Fibroblast of mammary gland (primary cell): ENCODE measurements around the gene MORN3.

Experiments used
- DNase-seq: peaks from one replicate; pipeline ENCODE4 v3.0.0-alpha.2; 2010; ENCODE audit warnings: low read depth
- H3K4me3 ChIP-seq: 2 replicates; pipeline ENCODE4 v1.5.1; 2011; ENCODE audit warnings: low read depth, mild to moderate bottlenecking, low read length, moderate library complexity; ENCODE audit not compliant: control insufficient read depth
- CTCF ChIP-seq: conservative IDR thresholded peaks from 2 replicates; pipeline ENCODE4 v1.5.1; 2011; ENCODE audit warnings: low read depth, low read length, inconsistent platforms; ENCODE audit not compliant: control insufficient read depth, insufficient read depth

MORN3 gene

DNA sequence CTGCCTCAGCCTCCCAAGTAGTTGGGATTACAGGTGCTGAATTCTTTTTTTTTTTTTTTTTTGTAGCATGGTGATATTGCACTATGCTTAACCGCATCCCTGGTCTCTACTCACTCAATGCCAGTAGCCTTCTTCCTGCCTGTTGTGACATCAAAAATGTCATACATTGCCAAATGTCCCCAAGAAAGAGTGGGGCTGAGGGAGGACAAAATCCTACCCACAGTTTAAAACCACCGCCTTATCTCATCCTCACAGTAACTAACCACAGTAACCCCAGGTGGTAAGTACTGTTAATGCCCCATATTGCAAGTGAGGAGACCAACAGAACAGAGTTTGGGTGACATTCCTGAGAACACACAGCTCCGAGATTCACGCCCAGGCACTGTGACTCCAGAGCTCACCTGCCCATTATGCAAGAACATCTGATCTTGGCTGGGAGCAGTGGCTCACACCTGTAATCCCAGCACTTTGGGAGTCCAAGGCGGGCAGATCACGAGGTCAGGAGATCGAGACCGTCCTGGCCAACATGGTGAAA, 19.6 kb downstream of the MORN3 start:
- no peak for DNase-seq
- H3K4me3 ChIP-seq: no peak overlapping the region
- TF ChIP-seq CTCF: no peak

GRCh38 chr12:121649322-121649721, 20.1 kb downstream of the MORN3 start:
- no peak for TF ChIP-seq CTCF
- no peak for DNase-seq
- no peak overlapping the region for H3K4me3 ChIP-seq

GRCh38 chr12:121648458-121649028, 20.9 kb downstream of the MORN3 start:
- no peak for DNase-seq
- H3K4me3 ChIP-seq: no peak overlapping the region
- no peak for TF ChIP-seq CTCF

- no peak for DNase-seq
- no peak for TF ChIP-seq CTCF
- H3K4me3 ChIP-seq: no peak overlapping the region
These were observed 28.2 kb downstream of the MORN3 start for GRCh38 chr12:121641343-121641630.

DNA sequence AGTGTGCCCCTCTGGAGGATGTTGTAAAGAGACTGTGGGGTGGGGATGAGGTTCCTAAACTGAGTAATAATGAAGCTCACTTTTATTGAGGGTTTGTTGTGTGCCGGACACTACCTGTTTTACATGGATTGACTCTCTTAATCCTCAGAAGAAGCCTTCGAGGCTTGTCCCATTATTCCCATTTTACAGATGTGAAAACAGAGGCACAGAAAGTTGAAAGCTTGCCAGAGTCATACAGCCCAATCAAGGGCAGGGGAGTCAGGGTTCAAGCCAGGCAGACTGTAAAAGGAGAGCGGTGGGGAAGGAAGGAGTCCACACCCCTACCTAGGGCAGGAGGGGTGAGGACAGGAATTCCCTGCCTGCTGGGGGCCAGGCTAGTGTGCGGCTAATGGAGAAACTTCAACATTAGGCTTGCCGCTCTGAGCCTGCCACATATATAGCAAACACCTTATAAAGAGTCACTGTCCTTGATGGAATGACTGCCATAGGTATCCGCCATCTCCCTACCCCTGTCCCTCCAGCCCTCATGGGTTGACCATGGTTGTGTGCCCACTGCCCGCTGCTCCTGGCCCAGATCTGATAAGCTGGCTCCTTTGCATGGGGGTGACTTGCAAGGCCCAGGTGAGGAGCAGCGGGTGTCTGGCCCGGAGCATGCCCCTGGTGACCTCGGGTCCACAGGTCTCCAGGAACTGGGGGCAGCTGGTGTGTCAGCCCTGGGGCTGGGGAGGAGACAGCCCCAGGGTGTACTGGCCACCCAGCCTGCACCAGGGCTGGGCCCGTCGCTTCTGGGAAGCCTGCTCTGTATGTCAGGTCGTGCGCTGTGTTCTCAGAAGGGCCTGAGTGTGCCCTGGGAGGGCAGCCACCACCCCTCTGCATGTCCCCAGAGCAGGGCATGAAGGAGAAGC, 30.9 kb downstream of the MORN3 start:
- TF ChIP-seq CTCF: no peak
- no peak overlapping the region for H3K4me3 ChIP-seq
- no peak for DNase-seq

GRCh38 chr12:121637231-121637914, 32.1 kb downstream of the MORN3 start:
- no peak for TF ChIP-seq CTCF
- no peak overlapping the region for H3K4me3 ChIP-seq
- no peak for DNase-seq
